Measurements from ENCODE around the gene CRYGC.

GRCh38 chr2:208175069-208175839, 45.6 kb upstream of the CRYGC start:
- TF ChIP-seq, protein P1, sequence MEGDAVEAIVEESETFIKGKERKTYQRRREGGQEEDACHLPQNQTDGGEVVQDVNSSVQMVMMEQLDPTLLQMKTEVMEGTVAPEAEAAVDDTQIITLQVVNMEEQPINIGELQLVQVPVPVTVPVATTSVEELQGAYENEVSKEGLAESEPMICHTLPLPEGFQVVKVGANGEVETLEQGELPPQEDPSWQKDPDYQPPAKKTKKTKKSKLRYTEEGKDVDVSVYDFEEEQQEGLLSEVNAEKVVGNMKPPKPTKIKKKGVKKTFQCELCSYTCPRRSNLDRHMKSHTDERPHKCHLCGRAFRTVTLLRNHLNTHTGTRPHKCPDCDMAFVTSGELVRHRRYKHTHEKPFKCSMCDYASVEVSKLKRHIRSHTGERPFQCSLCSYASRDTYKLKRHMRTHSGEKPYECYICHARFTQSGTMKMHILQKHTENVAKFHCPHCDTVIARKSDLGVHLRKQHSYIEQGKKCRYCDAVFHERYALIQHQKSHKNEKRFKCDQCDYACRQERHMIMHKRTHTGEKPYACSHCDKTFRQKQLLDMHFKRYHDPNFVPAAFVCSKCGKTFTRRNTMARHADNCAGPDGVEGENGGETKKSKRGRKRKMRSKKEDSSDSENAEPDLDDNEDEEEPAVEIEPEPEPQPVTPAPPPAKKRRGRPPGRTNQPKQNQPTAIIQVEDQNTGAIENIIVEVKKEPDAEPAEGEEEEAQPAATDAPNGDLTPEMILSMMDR (IDR thresholded peaks at IDR 0.05): peak in 5 of 7 experiments; percentile 79 to 87 (median 80)
- TF ChIP-seq POLR2A (IDR thresholded peaks at IDR 0.05): no peak
- TF ChIP-seq POLR2AphosphoS5 (IDR thresholded peaks at IDR 0.05): peak in 1 of 3 donors; percentile 62

Measured in stomach (tissue), 4 donors.